GM04503 (cell line): ENCODE measurements around the gene CCDC14.
"Not testable (repeated sequence)": the region's sequence is repeated elsewhere in the genome, so short reads cannot be mapped to it uniquely, and the experiment has no call there.

Source experiments
- DNase-seq: peaks from one replicate; pipeline ENCODE4 v3.0.0-alpha.2; 2012; ENCODE audit warnings: low read depth

The CCDC14 gene

GRCh38 chr3:123966799-123967198, 5.8 kb upstream of the CCDC14 start:
- DNase-seq: not testable (repeated sequence)

- not testable (repeated sequence) for DNase-seq
Observed at GRCh38 chr3:123964793-123965192, 3.8 kb upstream of the CCDC14 start.

- DNase-seq: no peak
Observed at GRCh38 chr3:123961508-123961856, 453 bp upstream of the CCDC14 start.

- no peak for DNase-seq
Observed at GRCh38 chr3:123953735-123954134, 7.3 kb downstream of the CCDC14 start.

- no peak for DNase-seq
Observed at GRCh38 chr3:123952844-123953520, 8.0 kb downstream of the CCDC14 start.

GRCh38 chr3:123951522-123952447, 9.2 kb downstream of the CCDC14 start:
- no peak for DNase-seq

- DNase-seq: peak; percentile 75
Observed at GRCh38 chr3:123949641-123950040, 11.4 kb downstream of the CCDC14 start.

- no peak for DNase-seq
Observed at GRCh38 chr3:123948449-123948848, 12.6 kb downstream of the CCDC14 start.

- no peak for DNase-seq
Observed at GRCh38 chr3:123947482-123947881, 13.5 kb downstream of the CCDC14 start.

- no peak for DNase-seq
Observed at GRCh38 chr3:123941542-123941941, 19.5 kb downstream of the CCDC14 start.

- DNase-seq: no peak
Observed at GRCh38 chr3:123941121-123941520, 19.9 kb downstream of the CCDC14 start.

- no peak for DNase-seq
Observed at GRCh38 chr3:123939706-123940105, 21.3 kb downstream of the CCDC14 start.

GRCh38 chr3:123936400-123936799, 24.6 kb downstream of the CCDC14 start:
- no peak for DNase-seq

- DNase-seq: no peak
Observed at GRCh38 chr3:123935830-123936229, 25.2 kb downstream of the CCDC14 start.

- DNase-seq: no peak
Observed at GRCh38 chr3:123934250-123934649, 26.8 kb downstream of the CCDC14 start.

GRCh38 chr3:123930445-123930844, 30.6 kb downstream of the CCDC14 start:
- DNase-seq: no peak

- DNase-seq: no peak
Observed at GRCh38 chr3:123929325-123929724, 31.7 kb downstream of the CCDC14 start.

GRCh38 chr3:123926396-123926795, 34.6 kb downstream of the CCDC14 start:
- no peak for DNase-seq

- DNase-seq: no peak
Observed at GRCh38 chr3:123920868-123921267, 40.2 kb downstream of the CCDC14 start.

- DNase-seq: no peak
Observed at GRCh38 chr3:123920383-123920782, 40.6 kb downstream of the CCDC14 start.

GRCh38 chr3:123919353-123919752, 41.7 kb downstream of the CCDC14 start:
- DNase-seq: no peak

GRCh38 chr3:123914829-123915228, 46.2 kb downstream of the CCDC14 start:
- DNase-seq: no peak

- no peak for DNase-seq
Observed at GRCh38 chr3:123909785-123910184, 51.2 kb downstream of the CCDC14 start.
